Activated CD4-positive, CD25-positive, alpha-beta regulatory T cell (primary cell): ENCODE measurements around the gene DENND1A.

Experiments
- DNase-seq, 4 experiments: peaks; one replicate each; lab custom pipeline; 2025; lab: John Stamatoyannopoulos, UW

DENND1A gene

GRCh38 chr9:123525424-123525823 is 404.5 kb downstream of the DENND1A start:
- DNase-seq, result no peak

- no peak for DNase-seq
Observed at GRCh38 chr9:123524866-123525265, 405.1 kb downstream of the DENND1A start.

- no peak for DNase-seq
Observed at GRCh38 chr9:123523845-123524244, 406.1 kb downstream of the DENND1A start.

DNA sequence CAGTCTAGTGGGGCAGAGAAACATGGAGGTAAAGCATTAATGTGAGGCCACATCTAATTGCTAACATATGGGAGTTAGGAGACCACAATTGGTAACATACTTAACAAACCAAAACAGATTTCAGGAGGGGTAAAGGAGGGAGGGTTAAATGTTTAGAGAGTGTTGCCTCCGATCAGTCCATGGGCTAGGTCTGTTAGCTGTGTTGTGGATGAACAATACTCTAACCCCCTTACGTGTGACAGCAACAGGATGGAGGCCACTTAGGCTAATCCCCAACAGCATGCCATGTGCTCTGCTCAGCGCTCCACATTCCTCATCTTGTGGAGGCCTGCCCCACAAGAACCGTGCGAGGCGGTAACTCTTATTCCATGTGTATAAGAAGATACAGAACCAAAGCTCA is 406.9 kb downstream of the DENND1A start:
- DNase-seq, result no peak

- no peak for DNase-seq
Observed at GRCh38 chr9:123522251-123522650, 407.7 kb downstream of the DENND1A start.

GRCh38 chr9:123518338-123518737 is 411.6 kb downstream of the DENND1A start:
- DNase-seq, result no peak

GRCh38 chr9:123517512-123517911 is 412.4 kb downstream of the DENND1A start:
- no peak for DNase-seq

DNA sequence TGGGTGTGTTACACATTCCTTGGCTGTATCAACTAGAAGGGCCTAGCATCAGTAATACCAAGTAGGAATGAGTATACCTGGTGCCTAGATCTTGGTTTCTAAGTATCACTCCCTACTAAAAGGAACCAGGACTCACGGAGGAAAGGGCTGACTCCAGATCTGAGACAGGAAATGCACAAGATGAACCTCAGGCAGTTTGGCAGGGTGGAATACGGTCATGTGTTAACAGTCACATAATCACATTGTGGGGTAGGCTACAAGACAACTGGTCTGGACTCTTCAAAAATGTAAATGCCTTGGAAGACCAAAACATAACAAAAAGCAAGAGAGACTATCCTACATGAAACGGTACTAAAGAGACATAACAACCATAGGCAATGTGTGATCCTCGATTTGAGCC is 415.2 kb downstream of the DENND1A start:
- DNase-seq, result no peak

GRCh38 chr9:123513554-123513953 is 416.4 kb downstream of the DENND1A start:
- DNase-seq, result no peak

GRCh38 chr9:123511326-123512277 is 418.3 kb downstream of the DENND1A start:
- no peak for DNase-seq

DNA sequence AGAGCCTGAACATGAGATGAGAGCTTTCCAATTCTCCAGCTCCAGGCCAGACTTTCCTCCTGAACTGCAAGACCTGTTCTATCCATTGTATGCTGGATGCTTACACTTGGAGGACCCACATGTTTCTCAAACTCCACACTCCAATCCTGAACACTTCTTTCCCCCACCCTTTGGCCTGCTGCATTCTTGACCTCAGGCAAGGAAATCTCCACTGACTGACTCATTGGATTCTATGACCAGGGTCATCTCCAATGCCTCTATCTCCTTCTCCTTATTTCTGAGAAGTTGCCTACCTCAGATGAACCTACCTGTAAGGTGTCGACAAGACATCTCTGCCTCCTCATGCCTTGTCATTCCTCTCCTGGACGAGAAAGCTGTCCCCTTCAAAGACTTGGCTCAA is 420.3 kb downstream of the DENND1A start:
- no peak for DNase-seq

DNA sequence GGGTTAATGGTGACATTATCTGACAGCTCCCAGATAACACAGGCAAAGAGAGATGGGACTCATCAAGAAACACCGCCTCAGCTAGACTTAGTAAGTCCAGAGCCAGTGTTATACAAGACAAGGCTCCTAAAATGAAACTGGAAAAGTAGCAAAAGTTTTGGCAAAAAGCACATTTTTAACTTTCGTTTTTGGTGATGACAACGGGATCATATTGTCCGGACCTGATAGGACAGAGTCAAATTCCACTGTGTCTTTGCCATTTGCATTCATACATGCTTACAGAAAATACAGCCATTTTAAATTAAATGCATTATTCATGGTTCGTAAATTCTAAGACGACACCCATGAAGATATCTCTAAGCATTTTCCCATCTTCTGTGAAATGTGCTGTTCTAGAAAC is 421.9 kb downstream of the DENND1A start:
- no peak for DNase-seq

GRCh38 chr9:123505496-123505895 is 424.4 kb downstream of the DENND1A start:
- no peak for DNase-seq

DNA sequence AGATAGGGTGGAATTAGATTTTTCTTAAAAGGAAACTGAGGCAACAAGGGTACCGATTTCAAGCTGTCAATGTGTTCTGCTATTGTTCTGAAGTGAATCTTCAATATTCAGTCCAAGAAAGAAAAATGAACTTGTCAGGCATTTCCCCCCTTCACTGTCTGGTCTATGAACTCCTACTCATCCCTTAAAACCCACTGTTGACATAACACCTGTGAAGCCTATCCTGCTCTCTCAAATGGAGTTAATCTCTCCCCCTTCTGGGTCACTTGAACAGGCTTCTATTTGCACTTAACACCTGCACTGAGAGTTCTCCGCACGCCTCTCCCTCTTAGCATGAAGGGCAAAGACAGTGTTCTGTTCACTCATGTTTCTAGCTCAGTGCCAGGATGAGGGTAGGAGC is 429.6 kb downstream of the DENND1A start:
- no peak for DNase-seq

DNA sequence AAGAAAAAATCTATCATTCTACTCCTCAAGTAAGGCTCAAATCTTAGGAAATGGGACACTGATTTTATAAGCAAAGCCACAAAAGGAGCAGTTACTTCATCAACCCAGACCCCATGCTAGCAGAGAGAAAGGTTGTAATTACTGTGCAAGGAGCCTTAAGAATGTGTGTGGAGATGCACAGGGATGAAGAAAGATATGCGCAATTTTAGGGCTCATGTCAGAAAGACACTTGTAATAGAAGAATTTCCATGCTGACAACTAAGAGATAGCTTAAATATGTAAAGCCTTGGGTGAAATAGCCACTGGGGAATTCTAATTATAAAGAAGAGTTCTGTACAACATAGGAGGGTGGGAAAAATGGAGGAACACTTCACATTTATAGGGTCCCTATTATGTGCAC is 432.1 kb downstream of the DENND1A start:
- DNase-seq, result no peak

DNA sequence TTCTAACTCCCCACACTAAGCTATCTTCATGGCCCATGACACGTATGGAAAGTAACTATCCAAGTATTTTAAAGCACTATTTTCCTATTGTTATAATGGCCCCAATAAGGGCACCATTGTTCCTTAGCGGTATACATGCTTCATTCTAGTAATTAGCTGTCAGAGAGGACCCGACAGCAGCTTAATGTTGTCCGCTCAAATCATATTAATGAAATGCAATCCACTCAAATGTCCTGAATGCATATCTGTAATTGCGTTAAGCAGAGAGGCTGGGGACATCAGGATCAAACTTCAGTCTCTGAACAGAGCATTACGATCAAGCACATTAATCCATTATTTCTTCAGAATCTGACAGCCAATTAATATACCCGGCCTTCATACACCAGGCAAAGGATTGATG is 434.2 kb downstream of the DENND1A start:
- DNase-seq, result no peak

DNA sequence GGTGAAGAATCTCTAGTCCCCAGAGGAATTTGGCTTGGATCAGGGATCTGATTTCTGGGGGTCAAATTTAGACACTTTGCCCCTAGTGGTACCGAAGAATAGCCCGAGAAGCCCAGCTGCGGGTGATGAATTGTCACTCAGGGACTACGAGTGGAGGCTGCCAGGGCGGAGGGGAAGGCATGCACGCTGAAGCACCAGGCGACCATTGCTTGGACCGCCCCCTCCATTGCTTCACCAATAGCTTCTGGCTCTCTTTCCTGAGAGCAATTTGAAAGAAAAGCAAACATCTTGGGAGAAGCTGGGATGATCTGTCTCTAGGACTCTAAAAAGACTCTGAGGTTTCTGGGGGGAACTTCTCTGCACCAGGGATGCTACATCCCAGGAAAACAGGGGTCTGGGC is 436.3 kb downstream of the DENND1A start:
- DNase-seq, result no peak

DNA sequence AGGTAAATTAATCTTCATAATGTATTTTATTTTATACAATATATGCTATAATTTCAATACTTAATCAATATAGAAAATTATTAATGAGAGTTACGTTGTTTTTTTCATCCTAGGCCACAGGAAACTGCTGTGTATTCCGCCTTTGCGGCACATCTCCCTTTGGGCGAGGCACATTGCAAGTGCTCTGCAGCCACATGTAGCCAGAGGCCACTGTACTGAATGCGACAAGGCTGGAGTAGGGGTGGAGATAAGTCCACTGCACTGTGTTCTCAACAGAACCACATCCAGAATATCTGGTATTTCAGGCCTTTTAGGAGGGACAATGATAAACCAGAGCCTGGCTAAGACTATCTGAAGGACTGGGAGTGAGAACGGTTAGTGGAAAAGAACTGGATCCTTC is 439.2 kb downstream of the DENND1A start:
- DNase-seq, result no peak

- DNase-seq, result no peak
Observed at GRCh38 chr9:123488722-123489321, 441.1 kb downstream of the DENND1A start.

GRCh38 chr9:123487944-123488548 is 441.9 kb downstream of the DENND1A start:
- DNase-seq, result no peak

- no peak for DNase-seq
Observed at GRCh38 chr9:123486431-123486830, 443.5 kb downstream of the DENND1A start.

GRCh38 chr9:123485216-123485615 is 444.7 kb downstream of the DENND1A start:
- no peak for DNase-seq

DNA sequence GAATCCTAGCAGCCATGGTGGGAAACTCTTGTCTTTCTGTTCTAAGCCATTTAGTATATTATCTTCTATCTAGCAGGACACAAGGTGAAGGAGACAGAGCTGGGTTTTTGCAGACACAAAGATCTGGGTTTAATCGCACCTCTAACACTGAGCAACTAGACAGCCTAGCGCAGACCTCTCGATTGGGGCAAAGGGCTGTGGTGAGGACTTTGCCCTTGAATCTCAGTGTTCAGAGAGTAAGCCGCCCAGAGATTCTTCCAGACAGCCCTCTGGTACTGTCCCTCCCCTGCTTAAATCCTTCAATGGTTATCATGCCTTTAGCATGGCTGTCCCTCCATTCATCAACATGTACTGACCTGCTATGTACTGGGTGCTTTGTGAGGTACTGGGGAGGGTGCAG is 445.8 kb downstream of the DENND1A start:
- no peak for DNase-seq
